ENCODE measurements around the gene EEF1AKMT2.

GRCh38 chr10:124755581-124755980, 36.1 kb downstream of the EEF1AKMT2 start:
- TF ChIP-seq CTCF (conservative IDR thresholded peaks at IDR 0.05) (no peak), ZFX (IDR thresholded peaks at IDR 0.05) (no peak)
